Hindlimb muscle (tissue), 1 donor: Measurements from ENCODE around the gene UBE2E1. TPM values are rescaled to one million over a fixed set of nuclear protein-coding genes. Genes with fewer than 3 reads are reported as not detected.

Source experiments
- DNase-seq: peaks from one replicate; pipeline ENCODE4 v3.0.0-alpha.2; 2013
- polyA plus RNA-seq: library from polyadenylated mRNA; unstranded; fragments of 120-200 nt; gene quantifications from one replicate; pipeline ENCODE4 v1.2.1, GENCODE V29; 2013; ENCODE audit not compliant: insufficient read length

UBE2E1 gene
- polyA plus RNA-seq, 1 donor: 78.5 TPM

- DNase-seq: no peak
Observed at GRCh38 chr3:23796518-23796917, 9.2 kb upstream of the UBE2E1 start.

GRCh38 chr3:23797491-23797890 lies 8.3 kb upstream of the UBE2E1 start:
- no peak for DNase-seq

GRCh38 chr3:23798456-23798855 lies 7.3 kb upstream of the UBE2E1 start:
- no peak for DNase-seq

DNA sequence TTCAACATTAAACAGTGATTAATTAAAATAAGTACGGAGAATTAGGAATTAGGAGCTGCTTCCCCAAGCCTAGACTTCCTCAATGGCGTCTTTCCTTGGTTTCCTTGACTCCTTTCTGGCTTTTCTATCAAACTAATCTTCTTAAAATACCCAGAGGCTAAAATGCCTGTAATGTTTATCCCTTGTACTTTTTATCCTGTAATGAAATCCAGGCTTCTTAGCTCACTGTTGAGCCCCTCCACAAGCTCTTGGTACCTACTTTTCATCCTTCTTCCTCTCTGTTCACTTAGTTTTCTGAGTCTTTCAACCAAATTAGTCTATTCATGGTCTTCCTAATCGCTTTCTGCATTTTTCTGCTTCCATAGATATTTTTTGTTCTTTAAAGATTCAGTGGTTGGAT lies 6.9 kb upstream of the UBE2E1 start:
- no peak for DNase-seq

DNA sequence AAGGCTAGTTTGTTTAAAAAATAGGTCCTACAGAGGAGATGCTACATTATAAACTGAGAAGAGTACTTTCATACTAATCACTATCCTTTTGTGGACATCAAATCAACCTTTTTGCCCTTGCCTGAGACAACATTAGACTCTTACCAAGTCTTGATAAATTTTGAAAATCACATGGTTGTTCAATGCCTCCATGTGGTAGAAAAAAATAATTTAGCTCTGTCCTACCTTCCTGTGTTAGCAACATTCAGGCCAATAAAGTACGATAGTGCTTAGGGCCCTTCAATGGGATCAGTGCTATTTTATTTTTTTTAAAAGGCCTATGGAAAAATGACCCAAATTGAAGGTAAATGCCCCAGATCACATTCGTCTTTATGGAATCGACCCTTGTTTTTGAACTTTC lies 5.0 kb upstream of the UBE2E1 start:
- DNase-seq: no peak

GRCh38 chr3:23804441-23805209 lies 1.1 kb upstream of the UBE2E1 start:
- no peak for DNase-seq

DNA sequence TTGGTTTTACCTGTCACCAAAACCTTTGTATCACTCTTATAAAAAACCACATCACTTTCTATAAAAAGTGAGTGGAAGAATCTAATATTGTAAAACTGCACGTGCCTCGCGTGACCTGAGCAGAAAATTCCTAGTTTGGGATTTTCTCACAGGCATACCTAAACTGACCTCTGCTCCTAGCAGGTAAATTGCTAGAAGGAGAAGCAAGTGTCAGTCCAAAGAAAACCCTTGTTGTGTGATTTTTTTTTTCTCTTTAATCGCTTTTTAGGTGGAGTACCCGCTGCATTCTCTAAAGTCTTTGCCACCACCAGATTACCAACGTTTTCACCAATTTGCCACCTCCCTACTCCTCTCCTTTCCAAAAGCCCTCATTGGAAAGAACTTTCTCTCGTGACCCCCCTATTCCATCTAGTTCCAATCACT lies 534 bp upstream of the UBE2E1 start:
- DNase-seq: no peak

GRCh38 chr3:23806534-23807423 lies 1.0 kb downstream of the UBE2E1 start:
- DNase-seq: no peak

DNA sequence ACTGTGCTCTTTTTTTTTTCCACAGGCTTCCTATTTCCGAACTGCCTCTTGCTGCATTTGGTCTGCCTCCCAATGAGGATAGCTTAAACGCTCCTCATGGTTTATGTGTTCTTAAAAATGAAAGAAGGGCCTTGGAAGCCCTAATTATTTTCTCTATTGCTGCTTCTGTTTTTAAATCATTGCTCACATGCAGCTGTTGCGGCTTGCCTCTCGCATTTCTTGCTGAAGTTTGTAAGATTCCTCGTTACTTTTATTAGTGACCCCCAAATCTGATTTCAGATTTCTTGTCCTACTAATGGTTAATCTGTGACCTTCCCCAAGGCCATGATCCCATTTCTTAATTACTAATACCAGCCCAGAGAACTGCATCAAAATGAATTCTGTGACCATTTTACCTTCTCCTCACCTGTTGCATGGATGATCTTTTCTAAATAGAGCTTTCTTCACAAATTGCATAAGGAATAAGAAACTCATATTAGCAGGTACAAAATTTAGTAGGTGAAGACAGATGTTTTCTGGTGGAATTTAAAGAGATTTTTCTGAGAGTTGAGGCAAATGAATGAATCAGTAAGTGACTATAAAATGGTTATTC lies 1.8 kb downstream of the UBE2E1 start:
- DNase-seq: peak; percentile 56

- no peak for DNase-seq
Observed at GRCh38 chr3:23808525-23808924, 2.8 kb downstream of the UBE2E1 start.

GRCh38 chr3:23809294-23809693 lies 3.5 kb downstream of the UBE2E1 start:
- no peak for DNase-seq

DNA sequence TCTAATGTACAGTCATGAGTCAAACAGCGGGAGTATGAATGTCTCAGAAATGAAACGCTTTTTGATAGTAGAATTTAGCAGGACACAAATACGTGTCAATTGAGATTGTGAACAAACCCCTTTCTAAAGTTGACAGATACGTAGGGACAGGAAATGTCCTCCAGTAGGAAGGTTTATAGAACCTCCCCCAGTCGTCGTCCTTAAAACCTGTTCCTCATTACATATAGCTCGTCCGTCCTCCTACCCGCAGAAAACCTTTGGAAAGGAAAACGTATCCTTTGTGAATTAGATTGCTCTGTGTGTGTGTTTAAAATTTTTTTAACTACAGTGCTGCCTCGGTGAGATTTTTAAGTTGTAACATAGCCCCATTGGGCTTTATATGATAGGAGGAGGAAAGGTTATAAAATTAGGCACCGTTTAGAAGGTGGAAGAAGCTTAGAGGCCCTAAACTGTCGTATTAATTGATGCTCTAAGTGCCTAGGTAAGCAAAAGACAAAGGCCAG lies 4.1 kb downstream of the UBE2E1 start:
- DNase-seq: no peak

GRCh38 chr3:23810343-23811184 lies 4.8 kb downstream of the UBE2E1 start:
- DNase-seq: peak; percentile 37

- no peak for DNase-seq
Observed at GRCh38 chr3:23811185-23811527, 5.4 kb downstream of the UBE2E1 start.

- no peak for DNase-seq
Observed at GRCh38 chr3:23811919-23812318, 6.2 kb downstream of the UBE2E1 start.

DNA sequence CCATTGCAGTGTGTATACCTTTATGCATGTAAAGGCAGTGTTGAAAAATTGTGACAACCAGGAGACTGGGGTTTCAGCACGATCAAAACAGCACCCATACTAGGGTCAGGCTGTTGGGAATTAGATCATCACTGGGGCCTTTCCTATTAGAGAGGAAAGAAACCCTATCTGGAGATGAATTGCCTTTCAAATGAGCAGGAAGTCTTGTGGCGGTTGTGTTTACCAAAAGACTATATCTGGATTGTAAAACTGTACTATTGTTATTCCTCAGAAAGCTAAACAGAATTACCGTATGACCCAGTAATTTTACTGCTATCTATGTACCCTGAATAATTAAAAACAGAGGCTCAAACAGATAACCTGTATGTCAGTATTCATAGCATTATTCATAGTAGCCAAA lies 10.1 kb downstream of the UBE2E1 start:
- no peak for DNase-seq

GRCh38 chr3:23816721-23817120 lies 11.0 kb downstream of the UBE2E1 start:
- DNase-seq: no peak

- DNase-seq: no peak
Observed at GRCh38 chr3:23817508-23818223, 11.9 kb downstream of the UBE2E1 start.

GRCh38 chr3:23819599-23820360 lies 14.0 kb downstream of the UBE2E1 start:
- no peak for DNase-seq

- DNase-seq: no peak
Observed at GRCh38 chr3:23820888-23821287, 15.1 kb downstream of the UBE2E1 start.

- DNase-seq: no peak
Observed at GRCh38 chr3:23821858-23822257, 16.1 kb downstream of the UBE2E1 start.
